COLO829 (cell line): Measurements from ENCODE around the gene JAZF1.

ENCODE experiments used
- DNase-seq: peaks from one replicate; pipeline ENCODE4 v3.0.0; 2012; ENCODE audit warnings: low spot score

Gene JAZF1

GRCh38 chr7:28106321-28106829 is 74.2 kb downstream of the JAZF1 start:
- DNase-seq, result no peak

- DNase-seq, result no peak
These were observed 75.4 kb downstream of the JAZF1 start for GRCh38 chr7:28105234-28105633.

- no peak for DNase-seq
These were observed 75.8 kb downstream of the JAZF1 start for GRCh38 chr7:28104811-28105210.

GRCh38 chr7:28104041-28104541 is 76.5 kb downstream of the JAZF1 start:
- DNase-seq, result no peak

- DNase-seq, result no peak
These were observed 77.8 kb downstream of the JAZF1 start for GRCh38 chr7:28102797-28103196.

GRCh38 chr7:28096713-28097112 is 83.9 kb downstream of the JAZF1 start:
- peak; percentile 89 for DNase-seq

GRCh38 chr7:28095231-28095630 is 85.4 kb downstream of the JAZF1 start:
- no peak for DNase-seq

GRCh38 chr7:28093623-28094232 is 86.9 kb downstream of the JAZF1 start:
- DNase-seq, result peak; percentile 80

- DNase-seq, result no peak
These were observed 89.4 kb downstream of the JAZF1 start for GRCh38 chr7:28091190-28091589.

- DNase-seq, result no peak
These were observed 91.5 kb downstream of the JAZF1 start for GRCh38 chr7:28088901-28089714.

GRCh38 chr7:28088032-28088431 is 92.6 kb downstream of the JAZF1 start:
- no peak for DNase-seq

GRCh38 chr7:28086198-28086597 is 94.4 kb downstream of the JAZF1 start:
- DNase-seq, result no peak

GRCh38 chr7:28083998-28084985 is 96.3 kb downstream of the JAZF1 start:
- no peak for DNase-seq

GRCh38 chr7:28083164-28083997 is 97.2 kb downstream of the JAZF1 start:
- no peak for DNase-seq

- no peak for DNase-seq
These were observed 98.5 kb downstream of the JAZF1 start for GRCh38 chr7:28082071-28082470.

- no peak for DNase-seq
These were observed 99.6 kb downstream of the JAZF1 start for GRCh38 chr7:28081016-28081415.

GRCh38 chr7:28078036-28078901 is 102.3 kb downstream of the JAZF1 start:
- peak; percentile 58 for DNase-seq

- no peak for DNase-seq
These were observed 103.0 kb downstream of the JAZF1 start for GRCh38 chr7:28077616-28078015.

- DNase-seq, result no peak
These were observed 104.0 kb downstream of the JAZF1 start for GRCh38 chr7:28076423-28077200.
